ENCODE results near the gene AIPL1.

GRCh38 chr17:6376931-6377361 is 58.0 kb downstream of the AIPL1 start:
- TF ChIP-seq CTCF (IDR thresholded peaks at IDR 0.05) (no peak), ZFX (IDR thresholded peaks at IDR 0.05; ENCODE audit: borderline replicate concordance) (no peak)

Data from 22Rv1 (cell line).